ENCODE data around the gene SBK2. TPM values are rescaled to one million over a fixed set of nuclear protein-coding genes. Genes with fewer than 3 reads are reported as not detected.

SBK2 gene
- total and polyA plus RNA-seq, 2 donors (not counting 3 experiments of a cell fraction or from before 2014, with no cell fraction given), result not detected

- Histone ChIP-seq H3K4me1 (ENCODE audit: control insufficient read depth, extremely low read depth, insufficient read depth, low read length) (peaks cover 4% of the 10 kb centered on the region), H2AFZ (ENCODE audit: low read depth, low read length) (no peak overlapping the region), H4K20me1 (replicated peaks; ENCODE audit: control insufficient read depth, extremely low read depth, insufficient read depth, low read length) (no peaks in the 10 kb centered on the region), H3K27me3 (ENCODE audit: control insufficient read depth in 2 of 2, insufficient read depth in 2 of 2, low read length in 2 of 2) (peaks cover 4 to 7% of the 10 kb centered on the region in 2 experiments), H3K27ac (ENCODE audit: insufficient read depth, low read depth, low read length) (no peak overlapping the region), H3K79me2 (ENCODE audit: control insufficient read depth, insufficient read depth, low read length) (peaks cover 12% of the 10 kb centered on the region), H3K9ac (replicated peaks; ENCODE audit: extremely low read depth, insufficient read depth, low read length) (no peak overlapping the region), H3K4me3 (replicated peaks in 1 of 3; ENCODE audit: insufficient read depth in 1 of 3, low read depth in 1 of 3, low read length in 3 of 3) (no peak overlapping the region), H3K4me2 (ENCODE audit: insufficient read depth, low read length) (no peak overlapping the region), H3K36me3 (ENCODE audit: control insufficient read depth in 2 of 2, extremely low read depth in 1 of 2, insufficient read depth in 2 of 2, low read length in 2 of 2) (peaks cover 0 to 7% of the 10 kb centered on the region in 2 experiments), H3K9me3 (replicated peaks; ENCODE audit: control insufficient read depth, insufficient read depth, low read length) (no peaks in the 10 kb centered on the region), H3K9me1 (replicated peaks; ENCODE audit: control insufficient read depth, extremely low read depth, insufficient read depth, low read length) (no peaks in the 10 kb centered on the region)
- no TSS peak for BruUV-seq (replicated peaks)
- FAIRE-seq (no peak), DNase-seq (ENCODE audit: low read depth, low spot score) (no peak)
- ChIA-PET CTCF (interaction anchor here (0.8 kb wide), 1 partner anchor 23 kb away, joined by 3 read pairs; no protein-coding TSS in a partner anchor), POLR2A (interaction anchor here (0.7 to 1.5 kb wide), 2 partner anchors 17 to 23 kb away, joined by 4 to 5 read pairs; partner anchors contain the start of gene FIZ1)
- intact Hi-C loops (cut with micrococcal nuclease), result loop anchor here (2.0 kb wide), 1 partner anchor 17 kb away; the partner anchor contains the start of gene FIZ1
- TF ChIP-seq MYC (IDR thresholded peaks at IDR 0.05; ENCODE audit: low read depth, low read length), result no peak
- no peak for TF ChIP-seq POLR2A (IDR thresholded peaks at IDR 0.05; ENCODE audit: low read depth, low read length)
- no peak for TF ChIP-seq JUN (IDR thresholded peaks at IDR 0.05; ENCODE audit: borderline replicate concordance, insufficient read depth, insufficient read length, low read depth)
- TF ChIP-seq CTCF (IDR thresholded peaks at IDR 0.05; ENCODE audit: extremely low read depth in 1 of 2, insufficient read depth in 1 of 2, low read depth in 1 of 2, low read length in 2 of 2), result no peak
- TF ChIP-seq EZH2 (IDR thresholded peaks at IDR 0.05; ENCODE audit: borderline replicate concordance, low read depth, low read length, severe bottlenecking), result no peak
- TF ChIP-seq MAX (IDR thresholded peaks at IDR 0.05; ENCODE audit: insufficient read depth, insufficient read length), result no peak
- TF ChIP-seq FOS (IDR thresholded peaks at IDR 0.05; ENCODE audit: borderline replicate concordance, insufficient read depth, low read length), result no peak
- TF ChIP-seq GATA2 (IDR thresholded peaks at IDR 0.05; ENCODE audit: insufficient read depth, insufficient read length, low read depth, low read length), result no peak
- dilution Hi-C loops (cut with MboI; ENCODE audit: extremely low pct_ligation_motif_present, low sequenced_read_pairs), result no loop called here
These were observed 44.9 kb upstream of the SBK2 start for GRCh38 chr19:55581823-55582223.

Measured in endothelial cell of umbilical vein (primary cell).